Measurements from ENCODE around the gene CSNK1G3.
"Not testable (repeated sequence)": the region's sequence is repeated elsewhere in the genome, so short reads cannot be mapped to it uniquely, and the experiment has no call there.

The CSNK1G3 gene

GRCh38 chr5:123511648-123512605, at the start of gene CSNK1G3:
TSS of gene CSNK1G3 (plus strand) at chr5:123512177. CDS start at chr5:123545664, 33,487 bp downstream.
- DNase-seq (peak; percentile 90), ATAC-seq (peak; percentile 94)

- not testable (repeated sequence) for DNase-seq, ATAC-seq
These were observed 45.1 kb upstream of the CSNK1G3 start for GRCh38 chr5:123466839-123467238.

- DNase-seq = no peak
- no peak for ATAC-seq
These were observed 40.6 kb upstream of the CSNK1G3 start for GRCh38 chr5:123471385-123471784.

- no peak for DNase-seq
- ATAC-seq = no peak
These were observed 39.6 kb upstream of the CSNK1G3 start for GRCh38 chr5:123472150-123472924.

- DNase-seq (no peak), ATAC-seq (no peak)
These were observed 37.7 kb upstream of the CSNK1G3 start for GRCh38 chr5:123474228-123474627.

- no peak for ATAC-seq
These were observed 35.2 kb upstream of the CSNK1G3 start for GRCh38 chr5:123476731-123477130.

GRCh38 chr5:123478546-123478945, 33.4 kb upstream of the CSNK1G3 start:
- DNase-seq = no peak
- no peak for ATAC-seq

More at GRCh38 chr5:123476731-123477130, 35.2 kb upstream of the CSNK1G3 start:
- no peak for DNase-seq

GRCh38 chr5:123482258-123482657, 29.7 kb upstream of the CSNK1G3 start:
- DNase-seq (no peak), ATAC-seq (no peak)

GRCh38 chr5:123483446-123484077, 28.4 kb upstream of the CSNK1G3 start:
- no peak for DNase-seq
- ATAC-seq = no peak

GRCh38 chr5:123485275-123485674, 26.7 kb upstream of the CSNK1G3 start:
- ATAC-seq = no peak
- no peak for DNase-seq

GRCh38 chr5:123486951-123487655, 24.9 kb upstream of the CSNK1G3 start:
- no peak for DNase-seq
- no peak for ATAC-seq

- DNase-seq = no peak
These were observed 21.0 kb upstream of the CSNK1G3 start for GRCh38 chr5:123490974-123491373.

GRCh38 chr5:123495211-123495610, 16.8 kb upstream of the CSNK1G3 start:
- not testable (repeated sequence) for ATAC-seq, DNase-seq

More at GRCh38 chr5:123490974-123491373, 21.0 kb upstream of the CSNK1G3 start:
- ATAC-seq = no peak

GRCh38 chr5:123496892-123497291, 15.1 kb upstream of the CSNK1G3 start:
- DNase-seq (no peak), ATAC-seq (peak; percentile 75)

- no peak for ATAC-seq
These were observed 11.5 kb upstream of the CSNK1G3 start for GRCh38 chr5:123500471-123500870.

GRCh38 chr5:123502120-123502519, 9.9 kb upstream of the CSNK1G3 start:
- DNase-seq (no peak), ATAC-seq (no peak)

More at GRCh38 chr5:123500471-123500870, 11.5 kb upstream of the CSNK1G3 start:
- DNase-seq = no peak

GRCh38 chr5:123503299-123503698, 8.7 kb upstream of the CSNK1G3 start:
- ATAC-seq = no peak

GRCh38 chr5:123505633-123506032, 6.3 kb upstream of the CSNK1G3 start:
- DNase-seq (no peak), ATAC-seq (no peak)

More at GRCh38 chr5:123503299-123503698, 8.7 kb upstream of the CSNK1G3 start:
- no peak for DNase-seq

GRCh38 chr5:123508441-123508840, 3.5 kb upstream of the CSNK1G3 start:
- no peak for DNase-seq
- no peak for ATAC-seq

GRCh38 chr5:123511290-123511647, 708 bp upstream of the CSNK1G3 start:
- ATAC-seq = no peak
- DNase-seq = no peak

GRCh38 chr5:123512611-123513461, 859 bp downstream of the CSNK1G3 start:
- ATAC-seq (peak; percentile 51), DNase-seq (peak; percentile 57)

Measured in stimulated activated naive CD8-positive, alpha-beta T cell treated with anti-CD3 and anti-CD28 coated beads, Interleukin-15, Interleukin-2, amounts not matched to agents 100 U/mL and 50 U/mL, for 24 hours (primary cell).